BE2C (cell line): ENCODE results near the gene SPINK5.
"Not testable (repeated sequence)": the region's sequence is repeated elsewhere in the genome, so short reads cannot be mapped to it uniquely, and the experiment has no call there.

Experiments used
- DNase-seq: peaks from one replicate; pipeline ENCODE4 v3.0.0-alpha.2; 2020
- H3K27me3 ChIP-seq: fragments of 250-450 bp; sonication (Bioruptor Pico); 2 replicates; pipeline ENCODE4 v1.5.1; 2020; ENCODE audit warnings: mild to moderate bottlenecking
- H3K36me3 ChIP-seq: fragments of 250-450 bp; sonication (Bioruptor Pico); 2 replicates; pipeline ENCODE4 v1.5.1; 2020; ENCODE audit warnings: mild to moderate bottlenecking
- H3K4me1 ChIP-seq: fragments of 250-450 bp; sonication (Bioruptor Pico); 2 replicates; pipeline ENCODE4 v1.5.1; 2020
- H3K4me3 ChIP-seq: 2 replicates; pipeline ENCODE4 v1.5.1; 2011; ENCODE audit warnings: low read depth, low read length
- H3K9me3 ChIP-seq: fragments of 250-450 bp; sonication (Bioruptor Pico); 2 replicates; pipeline ENCODE4 v1.5.1; 2020
- TF ChIP-seq, protein P1 (sequence below): IDR thresholded peaks from 2 replicates; pipeline ENCODE4 v1.5.1; 2012; ENCODE audit warnings: mild to moderate bottlenecking, low read depth, low read length

SPINK5 gene

DNA sequence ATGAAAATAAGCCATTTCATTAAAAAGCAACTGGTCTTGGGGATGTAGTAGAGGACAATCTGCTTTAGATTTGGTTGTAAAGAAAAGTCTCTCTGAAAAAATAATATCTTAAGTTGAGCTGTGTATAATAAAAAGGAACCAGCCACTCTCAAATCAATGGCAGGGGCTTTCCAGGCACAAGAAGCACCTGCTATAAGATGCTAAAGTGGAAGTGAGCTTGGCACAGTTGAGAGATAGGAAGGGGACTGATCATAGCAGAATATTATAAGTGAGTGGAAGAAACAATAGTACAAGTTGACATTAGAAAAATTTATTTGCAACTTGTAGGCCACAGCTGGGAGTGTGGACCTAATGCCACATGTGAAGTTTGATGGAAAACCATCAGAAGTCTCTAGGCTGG lies 28.1 kb upstream of the SPINK5 start:
- TF ChIP-seq, protein P1, sequence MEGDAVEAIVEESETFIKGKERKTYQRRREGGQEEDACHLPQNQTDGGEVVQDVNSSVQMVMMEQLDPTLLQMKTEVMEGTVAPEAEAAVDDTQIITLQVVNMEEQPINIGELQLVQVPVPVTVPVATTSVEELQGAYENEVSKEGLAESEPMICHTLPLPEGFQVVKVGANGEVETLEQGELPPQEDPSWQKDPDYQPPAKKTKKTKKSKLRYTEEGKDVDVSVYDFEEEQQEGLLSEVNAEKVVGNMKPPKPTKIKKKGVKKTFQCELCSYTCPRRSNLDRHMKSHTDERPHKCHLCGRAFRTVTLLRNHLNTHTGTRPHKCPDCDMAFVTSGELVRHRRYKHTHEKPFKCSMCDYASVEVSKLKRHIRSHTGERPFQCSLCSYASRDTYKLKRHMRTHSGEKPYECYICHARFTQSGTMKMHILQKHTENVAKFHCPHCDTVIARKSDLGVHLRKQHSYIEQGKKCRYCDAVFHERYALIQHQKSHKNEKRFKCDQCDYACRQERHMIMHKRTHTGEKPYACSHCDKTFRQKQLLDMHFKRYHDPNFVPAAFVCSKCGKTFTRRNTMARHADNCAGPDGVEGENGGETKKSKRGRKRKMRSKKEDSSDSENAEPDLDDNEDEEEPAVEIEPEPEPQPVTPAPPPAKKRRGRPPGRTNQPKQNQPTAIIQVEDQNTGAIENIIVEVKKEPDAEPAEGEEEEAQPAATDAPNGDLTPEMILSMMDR: no peak
- H3K4me3 ChIP-seq: no peak overlapping the region
- no peaks in the 10 kb centered on the region for H3K27me3 ChIP-seq
- no peaks in the 10 kb centered on the region for H3K4me1 ChIP-seq
- H3K9me3 ChIP-seq: no peaks in the 10 kb centered on the region
- DNase-seq: no peak
- H3K36me3 ChIP-seq: no peaks in the 10 kb centered on the region

DNA sequence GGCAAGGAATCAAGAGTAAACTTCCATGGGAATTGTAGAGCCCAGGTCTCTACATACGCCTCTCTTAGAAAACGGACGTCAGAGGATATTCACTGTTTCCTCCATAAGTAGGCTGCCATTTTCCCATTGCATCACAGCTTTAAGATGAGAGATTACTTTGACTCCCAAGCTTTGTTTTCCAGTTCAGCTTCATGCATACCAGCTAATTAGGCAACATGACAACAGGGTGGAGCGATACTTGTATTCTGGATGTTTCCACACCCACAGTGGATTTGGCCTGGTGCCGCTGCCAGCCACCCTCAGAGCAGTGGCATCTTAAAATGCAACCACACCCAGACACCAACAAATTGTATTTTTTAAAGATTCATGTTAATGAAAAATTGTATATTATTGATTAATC lies 20.9 kb upstream of the SPINK5 start:
- Histone ChIP-seq H3K27me3 (no peaks in the 10 kb centered on the region), H3K36me3 (no peaks in the 10 kb centered on the region), H3K9me3 (no peaks in the 10 kb centered on the region), H3K4me3 (no peak overlapping the region), H3K4me1 (no peaks in the 10 kb centered on the region)
- no peak for DNase-seq
- TF ChIP-seq, protein P1: no peak

DNA sequence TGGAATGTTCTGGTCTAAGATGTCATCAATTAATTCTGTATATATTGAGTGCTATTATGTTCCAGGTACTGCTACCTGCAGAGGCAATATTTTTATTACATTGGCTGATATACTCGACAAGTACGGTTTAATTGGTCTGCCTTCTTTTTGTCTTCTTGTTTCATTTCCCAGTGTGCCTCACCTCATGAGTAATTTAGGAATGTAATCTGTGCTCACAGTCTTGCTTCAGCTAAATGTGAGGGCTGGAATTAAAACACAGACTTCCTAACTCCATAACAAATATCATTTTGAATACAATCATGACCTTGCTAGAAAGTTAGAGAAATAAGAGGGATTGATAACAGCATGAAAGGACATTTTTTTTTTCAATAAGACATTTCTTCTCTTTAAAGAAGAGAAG lies 20.1 kb upstream of the SPINK5 start:
- no peak for DNase-seq
- TF ChIP-seq, protein P1: no peak

DNA sequence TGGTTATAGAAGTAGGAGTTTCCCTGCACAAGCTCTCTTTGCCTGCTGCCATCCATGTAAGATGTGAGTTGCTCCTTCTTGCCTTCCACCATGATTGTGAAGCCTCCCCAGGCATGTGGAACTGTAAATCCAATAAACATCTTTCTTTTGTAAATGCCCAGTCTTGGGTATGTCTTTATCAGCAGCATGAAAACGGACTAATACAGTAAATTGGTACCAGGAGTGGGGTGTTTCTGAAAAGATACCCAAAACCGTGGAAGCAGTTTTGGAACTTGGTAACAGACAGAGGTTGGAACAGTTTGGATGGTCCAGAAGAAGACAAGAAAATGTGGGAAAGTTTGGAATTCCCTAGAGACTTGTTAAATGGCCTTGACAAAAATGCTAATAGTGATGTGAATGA lies 8.6 kb upstream of the SPINK5 start:
- not testable (repeated sequence) for H3K9me3 ChIP-seq, H3K4me1 ChIP-seq, H3K36me3 ChIP-seq, H3K27me3 ChIP-seq, DNase-seq, H3K4me3 ChIP-seq

More for the DNA sequence above, 20.1 kb upstream of the SPINK5 start:
- Histone ChIP-seq H3K9me3 (no peaks in the 10 kb centered on the region), H3K27me3 (no peaks in the 10 kb centered on the region), H3K4me1 (no peaks in the 10 kb centered on the region), H3K36me3 (no peaks in the 10 kb centered on the region), H3K4me3 (no peak overlapping the region)

DNA sequence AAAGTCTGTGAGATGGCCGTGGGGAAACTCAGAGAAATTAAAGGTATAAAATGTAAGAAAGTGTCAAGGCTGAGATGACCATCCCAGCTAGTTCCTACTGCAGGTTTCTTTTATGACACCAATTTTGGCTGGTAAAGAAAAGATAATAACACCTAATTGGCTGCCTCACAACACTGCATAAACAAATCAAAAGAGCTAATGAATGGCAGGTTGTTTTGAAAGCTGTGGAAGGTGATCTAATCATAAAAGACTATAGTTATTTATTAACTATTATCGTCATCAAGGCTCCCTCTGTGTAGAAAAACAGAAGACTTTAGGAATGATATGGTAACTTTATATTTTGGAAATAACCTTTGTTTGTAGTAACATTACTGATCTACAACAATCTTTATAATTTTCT lies 3.5 kb upstream of the SPINK5 start:
- TF ChIP-seq, protein P1: no peak
- DNase-seq: no peak
- Histone ChIP-seq H3K4me3 (no peak overlapping the region), H3K4me1 (no peaks in the 10 kb centered on the region), H3K27me3 (no peaks in the 10 kb centered on the region), H3K9me3 (no peaks in the 10 kb centered on the region), H3K36me3 (no peaks in the 10 kb centered on the region)

DNA sequence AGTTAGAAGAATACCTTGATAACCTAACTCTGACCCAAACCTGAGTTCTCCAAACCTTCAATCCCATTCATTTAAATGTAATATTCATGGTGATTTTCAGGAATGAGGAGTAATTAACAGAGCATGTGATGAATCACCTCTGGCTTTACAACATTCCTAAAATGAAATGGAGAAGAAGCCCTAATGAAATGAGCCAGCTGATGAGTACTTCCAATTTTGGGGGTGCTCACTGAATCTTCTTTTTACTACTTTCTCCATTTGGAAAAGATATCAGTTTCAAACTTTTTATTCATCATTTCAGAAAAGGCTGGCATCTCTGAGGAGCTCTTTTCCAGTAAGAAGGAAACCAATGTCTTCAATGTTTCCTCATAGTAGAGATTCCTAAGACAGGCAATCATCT lies 2.9 kb upstream of the SPINK5 start:
- Histone ChIP-seq H3K9me3 (no peaks in the 10 kb centered on the region), H3K4me3 (no peak overlapping the region), H3K4me1 (no peaks in the 10 kb centered on the region), H3K36me3 (no peaks in the 10 kb centered on the region), H3K27me3 (no peaks in the 10 kb centered on the region)
- TF ChIP-seq, protein P1: no peak
- no peak for DNase-seq

DNA sequence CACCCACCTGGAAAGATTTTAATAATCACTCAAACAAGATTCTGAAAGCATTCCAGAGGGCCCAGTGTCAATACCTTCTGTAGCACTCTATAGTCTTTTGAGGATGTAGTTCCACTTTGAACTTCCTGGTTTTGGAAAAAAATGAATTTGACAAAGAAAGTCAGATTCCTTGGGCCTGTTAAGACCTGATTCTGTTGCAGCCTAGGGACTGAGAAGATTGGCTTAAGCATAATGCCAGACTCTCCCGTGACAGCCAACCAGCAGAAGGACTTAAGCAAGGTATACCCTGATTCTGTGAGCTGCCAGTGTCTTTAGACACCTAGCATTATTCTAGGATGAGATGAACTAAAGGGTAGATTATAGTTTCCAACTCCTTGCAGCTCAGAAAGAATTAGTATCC lies 6.8 kb downstream of the SPINK5 start:
- Histone ChIP-seq H3K4me3 (no peak overlapping the region), H3K4me1 (no peaks in the 10 kb centered on the region), H3K27me3 (no peaks in the 10 kb centered on the region), H3K9me3 (no peaks in the 10 kb centered on the region), H3K36me3 (no peaks in the 10 kb centered on the region)
- TF ChIP-seq, protein P1: no peak
- no peak for DNase-seq
